Subcutaneous abdominal adipose tissue (tissue), 5 donors: ENCODE measurements around the gene KLC4.

Experiments
- H3K27ac ChIP-seq: one replicate; pipeline ENCODE4 v1.7.0; 2013; ENCODE audit warnings: low read depth, mild to moderate bottlenecking, inconsistent platforms, low read length, moderate library complexity
- H3K27me3 ChIP-seq, 5 donors: one replicate each; pipeline ENCODE4 v1.7.0; 2013; ENCODE audit warnings: low read length in 5 of 5, inconsistent platforms in 1 of 5; ENCODE audit not compliant: control insufficient read depth in 5 of 5, insufficient read depth in 4 of 5
- H3K36me3 ChIP-seq, 5 donors: one replicate each; pipeline ENCODE4 v1.7.0; 2013; ENCODE audit warnings: low read length in 5 of 5; ENCODE audit not compliant: control insufficient read depth in 5 of 5, insufficient read depth in 5 of 5
- H3K4me1 ChIP-seq, 5 donors: one replicate each; pipeline ENCODE4 v1.7.0; 2013; ENCODE audit warnings: low read length in 5 of 5, mild to moderate bottlenecking in 3 of 5, moderate library complexity in 1 of 5; ENCODE audit not compliant: control insufficient read depth in 5 of 5, insufficient read depth in 5 of 5
- H3K4me3 ChIP-seq, 5 donors: one replicate each; pipeline ENCODE4 v1.7.0; 2013; ENCODE audit warnings: low read length in 5 of 5, low read depth in 1 of 5
- H3K9ac ChIP-seq, 5 donors: one replicate each; pipeline ENCODE4 v1.7.0; 2013; ENCODE audit warnings: low read length in 5 of 5, mild to moderate bottlenecking in 4 of 5, moderate library complexity in 3 of 5
- H3K9me3 ChIP-seq, 5 donors: one replicate each; pipeline ENCODE4 v1.7.0; 2013; ENCODE audit warnings: low read length in 5 of 5; ENCODE audit not compliant: control insufficient read depth in 5 of 5
- donor health status: healthy.
- donor health status: healthy.
- donor health status: healthy.
- donor health status: healthy.
- donor health status: healthy.

Gene KLC4

GRCh38 chr6:43059168-43060033, at the start of gene KLC4, which contains the start of gene MRPL2:
TSS of gene KLC4 (plus strand) at chr6:43059631. CDS start at chr6:43061336, 1,705 bp downstream.
TSS of gene MRPL2 (minus strand) at chr6:43059434. CDS start at chr6:43059381, 53 bp downstream.
- Histone ChIP-seq H3K36me3 (peaks cover 0 to 31% (median 24%) of the 10 kb centered on the region in 5 donors), H3K4me1 (peaks cover 5 to 30% (median 27%) of the 10 kb centered on the region in 5 donors)

GRCh38 chr6:43011207-43011606, 48.2 kb upstream of the KLC4 start:
- Histone ChIP-seq H3K36me3 (peaks cover 0 to 62% (median 57%) of the 10 kb centered on the region in 5 donors), H3K9me3 (no peaks in the 10 kb centered on the region), H3K4me3 (no peak overlapping the region), H3K9ac (no peak overlapping the region), H3K4me1 (peaks cover 10 to 32% (median 31%) of the 10 kb centered on the region in 5 donors), H3K27ac (no peak overlapping the region), H3K27me3 (no peaks in the 10 kb centered on the region)

More at GRCh38 chr6:43059168-43060033, at the start of gene KLC4, which contains the start of gene MRPL2:
- Histone ChIP-seq H3K27ac (peak within 1 kb of the TSS; percentile 84), H3K4me3 (peak within 1 kb of the TSS; percentile 81 to 96 (median 94)), H3K9ac (peak within 1 kb of the TSS; percentile 89 to 96 (median 94)), H3K27me3 (no peaks in the 10 kb centered on the region), H3K9me3 (no peaks in the 10 kb centered on the region)

GRCh38 chr6:43012364-43012763, 47.1 kb upstream of the KLC4 start:
- Histone ChIP-seq H3K36me3 (peaks cover 0 to 54% (median 51%) of the 10 kb centered on the region in 5 donors), H3K9ac (peak overlapping the region in 4 of 5 donors; percentile 69 to 86 (median 82)), H3K27ac (no peak overlapping the region), H3K4me1 (peaks cover 16 to 43% (median 42%) of the 10 kb centered on the region in 5 donors), H3K27me3 (no peaks in the 10 kb centered on the region), H3K9me3 (no peaks in the 10 kb centered on the region), H3K4me3 (no peak overlapping the region)

- H3K36me3 ChIP-seq: peaks cover 0 to 54% (median 51%) of the 10 kb centered on the region in 5 donors
- H3K27ac ChIP-seq: peak overlapping the region; percentile 65
- H3K4me3 ChIP-seq: peak overlapping the region; percentile 78 to 96 (median 85)
- peaks cover 16 to 45% (median 42%) of the 10 kb centered on the region in 5 donors for H3K4me1 ChIP-seq
- peak overlapping the region; percentile 69 to 87 (median 84) for H3K9ac ChIP-seq
- H3K9me3 ChIP-seq: no peaks in the 10 kb centered on the region
- H3K27me3 ChIP-seq: no peaks in the 10 kb centered on the region
Measured at GRCh38 chr6:43013097-43013842, 46.2 kb upstream of the KLC4 start.

- peaks cover 16 to 45% (median 42%) of the 10 kb centered on the region in 5 donors for H3K4me1 ChIP-seq
- H3K36me3 ChIP-seq: peaks cover under 1 to 54% (median 51%) of the 10 kb centered on the region in 5 donors
- no peaks in the 10 kb centered on the region for H3K27me3 ChIP-seq
- H3K9ac ChIP-seq: peak within 1 kb of the TSS; percentile 69 to 87 (median 84)
- peak within 1 kb of the TSS; percentile 70 for H3K27ac ChIP-seq
- H3K4me3 ChIP-seq: peak within 1 kb of the TSS; percentile 78 to 98 (median 96)
- no peaks in the 10 kb centered on the region for H3K9me3 ChIP-seq
Measured at GRCh38 chr6:43013843-43014433, 45.5 kb upstream of the KLC4 start, which contains the start of the genes KLHDC3 and MEA1. TSS of gene KLHDC3 (plus strand) at chr6:43014249. CDS start at chr6:43017193, 2,944 bp downstream. TSS of gene MEA1 (minus strand) at chr6:43013946. CDS start at chr6:43013813, 133 bp downstream.

- no peaks in the 10 kb centered on the region for H3K9me3 ChIP-seq
- peaks cover 16 to 45% (median 42%) of the 10 kb centered on the region in 5 donors for H3K4me1 ChIP-seq
- H3K27ac ChIP-seq: peak overlapping the region; percentile 70
- H3K36me3 ChIP-seq: peaks cover 6 to 54% (median 51%) of the 10 kb centered on the region in 5 donors
- peak overlapping the region; percentile 78 to 98 (median 96) for H3K4me3 ChIP-seq
- peak overlapping the region; percentile 68 to 81 (median 70) for H3K9ac ChIP-seq
- no peaks in the 10 kb centered on the region for H3K27me3 ChIP-seq
Measured at GRCh38 chr6:43014434-43014909, 45.0 kb upstream of the KLC4 start.

- H3K27ac ChIP-seq: no peak overlapping the region
- H3K4me1 ChIP-seq: peaks cover 16 to 54% (median 50%) of the 10 kb centered on the region in 5 donors
- H3K27me3 ChIP-seq: no peaks in the 10 kb centered on the region
- H3K9me3 ChIP-seq: no peaks in the 10 kb centered on the region
- peak overlapping the region in 1 of 5 donors; percentile 6 for H3K4me3 ChIP-seq
- H3K36me3 ChIP-seq: peaks cover 7 to 47% (median 42%) of the 10 kb centered on the region in 5 donors
- peak overlapping the region in 3 of 5 donors; percentile 62 to 72 (median 64) for H3K9ac ChIP-seq
Measured at GRCh38 chr6:43016176-43016942, 43.1 kb upstream of the KLC4 start.

GRCh38 chr6:43016943-43017334, 42.5 kb upstream of the KLC4 start:
- no peaks in the 10 kb centered on the region for H3K9me3 ChIP-seq
- H3K27me3 ChIP-seq: no peaks in the 10 kb centered on the region
- H3K4me3 ChIP-seq: no peak overlapping the region
- no peak overlapping the region for H3K27ac ChIP-seq
- H3K4me1 ChIP-seq: peaks cover 16 to 54% (median 50%) of the 10 kb centered on the region in 5 donors
- H3K36me3 ChIP-seq: peaks cover 7 to 41% (median 36%) of the 10 kb centered on the region in 5 donors
- H3K9ac ChIP-seq: peak overlapping the region in 3 of 5 donors; percentile 62 to 72 (median 64)
